ENCODE data around the gene ASTN2. TPM values are rescaled to one million over a fixed set of nuclear protein-coding genes. Genes with fewer than 3 reads are reported as not detected.

The ASTN2 gene
- total and polyA plus RNA-seq, 2 experiments from 2014 or later, result 7.0 to 24.6 TPM

DNA sequence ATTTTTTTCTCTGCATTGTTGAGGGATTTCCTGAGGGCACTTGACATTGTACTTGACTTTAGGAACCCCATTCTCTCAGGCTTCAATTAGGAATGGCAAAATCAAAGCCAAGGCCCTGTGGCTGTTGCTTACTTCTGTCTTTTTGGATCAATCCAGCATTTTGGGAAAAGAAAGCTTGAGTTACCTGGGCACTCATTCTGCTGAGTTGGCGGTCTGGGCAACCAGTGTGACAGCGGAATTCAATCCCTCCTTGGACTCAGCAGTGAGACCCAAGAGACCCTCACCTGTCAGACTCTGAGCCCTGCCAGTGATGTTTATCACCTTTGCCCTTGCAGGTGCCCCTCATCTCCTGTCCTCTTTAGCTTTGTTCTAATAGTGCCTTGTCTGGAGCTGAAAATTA is 1036.0 kb downstream of the ASTN2 start:
- no peaks in the 10 kb centered on the region for H3K36me3 Mint-ChIP-seq (ENCODE audit: low read depth)
- H3K27me3 Mint-ChIP-seq (ENCODE audit: insufficient read depth, low read depth, poor library complexity), result peaks cover 2% of the 10 kb centered on the region
- DNase-seq (ENCODE audit: low spot score), result no peak
- no peaks in the 10 kb centered on the region for H3K4me1 ChIP-seq (ENCODE audit: insufficient read depth)
- H3K4me3 ChIP-seq, result no peak overlapping the region
- no peaks in the 10 kb centered on the region for H3K36me3 ChIP-seq (ENCODE audit: insufficient read depth)
- no peaks in the 10 kb centered on the region for H3K27me3 ChIP-seq (ENCODE audit: insufficient read depth)
- no peak overlapping the region for H3K27ac ChIP-seq (ENCODE audit: low read depth)
- TF ChIP-seq CREB1 (CRISPR knock-in tag; IDR thresholded peaks at IDR 0.05; ENCODE audit: low read depth) (no peak), ZNF114 (CRISPR knock-in tag; IDR thresholded peaks at IDR 0.05) (no peak), REST (IDR thresholded peaks at IDR 0.05; ENCODE audit: unreplicated experiment) (no peak), STAT1 (IDR thresholded peaks at IDR 0.05; ENCODE audit: unreplicated experiment) (no peak)
- TF ChIP-seq, protein P1, sequence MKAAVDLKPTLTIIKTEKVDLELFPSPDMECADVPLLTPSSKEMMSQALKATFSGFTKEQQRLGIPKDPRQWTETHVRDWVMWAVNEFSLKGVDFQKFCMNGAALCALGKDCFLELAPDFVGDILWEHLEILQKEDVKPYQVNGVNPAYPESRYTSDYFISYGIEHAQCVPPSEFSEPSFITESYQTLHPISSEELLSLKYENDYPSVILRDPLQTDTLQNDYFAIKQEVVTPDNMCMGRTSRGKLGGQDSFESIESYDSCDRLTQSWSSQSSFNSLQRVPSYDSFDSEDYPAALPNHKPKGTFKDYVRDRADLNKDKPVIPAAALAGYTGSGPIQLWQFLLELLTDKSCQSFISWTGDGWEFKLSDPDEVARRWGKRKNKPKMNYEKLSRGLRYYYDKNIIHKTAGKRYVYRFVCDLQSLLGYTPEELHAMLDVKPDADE (IDR thresholded peaks at IDR 0.05), result no peak
- ATAC-seq, result no peak
- H3K9me3 Mint-ChIP-seq, result no peaks in the 10 kb centered on the region
- H3K79me2 ChIP-seq (replicated peaks; ENCODE audit: insufficient read depth), result no peaks in the 10 kb centered on the region
- H3F3A ChIP-seq (replicated peaks; ENCODE audit: low read depth), result no peaks in the 10 kb centered on the region
- no peaks in the 10 kb centered on the region for H3K9me2 ChIP-seq (ENCODE audit: insufficient read depth)
- no peaks in the 10 kb centered on the region for H4K20me1 ChIP-seq (replicated peaks; ENCODE audit: insufficient read depth)
- H3K4me3 Mint-ChIP-seq, result no peak overlapping the region
- H3K4me1 Mint-ChIP-seq, result no peaks in the 10 kb centered on the region
- H3K27ac Mint-ChIP-seq, result no peak overlapping the region
- no peak overlapping the region for H2AFZ ChIP-seq
- H3K4me2 ChIP-seq, result no peak overlapping the region

- no peak overlapping the region for H3K4me3 Mint-ChIP-seq
- Histone ChIP-seq H3K79me2 (replicated peaks; ENCODE audit: insufficient read depth) (no peaks in the 10 kb centered on the region), H3K36me3 (ENCODE audit: insufficient read depth) (no peaks in the 10 kb centered on the region), H3K9me2 (ENCODE audit: insufficient read depth) (no peaks in the 10 kb centered on the region), H3F3A (replicated peaks; ENCODE audit: low read depth) (no peaks in the 10 kb centered on the region), H3K4me3 (no peak overlapping the region), H3K27me3 (ENCODE audit: insufficient read depth) (no peaks in the 10 kb centered on the region), H4K20me1 (replicated peaks; ENCODE audit: insufficient read depth) (no peaks in the 10 kb centered on the region), H3K4me1 (ENCODE audit: insufficient read depth) (no peaks in the 10 kb centered on the region), H3K27ac (ENCODE audit: low read depth) (no peak overlapping the region), H3K4me2 (no peak overlapping the region), H2AFZ (no peak overlapping the region)
- TF ChIP-seq EZH2phosphoT487 (IDR thresholded peaks at IDR 0.05; ENCODE audit: unreplicated experiment), result no peak
- TF ChIP-seq EZH2 (IDR thresholded peaks at IDR 0.05; ENCODE audit: low read depth, unreplicated experiment), result no peak
- no peak for TF ChIP-seq POLR2AphosphoS5 (IDR thresholded peaks at IDR 0.05; ENCODE audit: low read depth)
- no peak for TF ChIP-seq STAT1 (IDR thresholded peaks at IDR 0.05; ENCODE audit: unreplicated experiment)
- TF ChIP-seq, protein P1 (IDR thresholded peaks at IDR 0.05), result no peak
- TF ChIP-seq, protein P2, sequence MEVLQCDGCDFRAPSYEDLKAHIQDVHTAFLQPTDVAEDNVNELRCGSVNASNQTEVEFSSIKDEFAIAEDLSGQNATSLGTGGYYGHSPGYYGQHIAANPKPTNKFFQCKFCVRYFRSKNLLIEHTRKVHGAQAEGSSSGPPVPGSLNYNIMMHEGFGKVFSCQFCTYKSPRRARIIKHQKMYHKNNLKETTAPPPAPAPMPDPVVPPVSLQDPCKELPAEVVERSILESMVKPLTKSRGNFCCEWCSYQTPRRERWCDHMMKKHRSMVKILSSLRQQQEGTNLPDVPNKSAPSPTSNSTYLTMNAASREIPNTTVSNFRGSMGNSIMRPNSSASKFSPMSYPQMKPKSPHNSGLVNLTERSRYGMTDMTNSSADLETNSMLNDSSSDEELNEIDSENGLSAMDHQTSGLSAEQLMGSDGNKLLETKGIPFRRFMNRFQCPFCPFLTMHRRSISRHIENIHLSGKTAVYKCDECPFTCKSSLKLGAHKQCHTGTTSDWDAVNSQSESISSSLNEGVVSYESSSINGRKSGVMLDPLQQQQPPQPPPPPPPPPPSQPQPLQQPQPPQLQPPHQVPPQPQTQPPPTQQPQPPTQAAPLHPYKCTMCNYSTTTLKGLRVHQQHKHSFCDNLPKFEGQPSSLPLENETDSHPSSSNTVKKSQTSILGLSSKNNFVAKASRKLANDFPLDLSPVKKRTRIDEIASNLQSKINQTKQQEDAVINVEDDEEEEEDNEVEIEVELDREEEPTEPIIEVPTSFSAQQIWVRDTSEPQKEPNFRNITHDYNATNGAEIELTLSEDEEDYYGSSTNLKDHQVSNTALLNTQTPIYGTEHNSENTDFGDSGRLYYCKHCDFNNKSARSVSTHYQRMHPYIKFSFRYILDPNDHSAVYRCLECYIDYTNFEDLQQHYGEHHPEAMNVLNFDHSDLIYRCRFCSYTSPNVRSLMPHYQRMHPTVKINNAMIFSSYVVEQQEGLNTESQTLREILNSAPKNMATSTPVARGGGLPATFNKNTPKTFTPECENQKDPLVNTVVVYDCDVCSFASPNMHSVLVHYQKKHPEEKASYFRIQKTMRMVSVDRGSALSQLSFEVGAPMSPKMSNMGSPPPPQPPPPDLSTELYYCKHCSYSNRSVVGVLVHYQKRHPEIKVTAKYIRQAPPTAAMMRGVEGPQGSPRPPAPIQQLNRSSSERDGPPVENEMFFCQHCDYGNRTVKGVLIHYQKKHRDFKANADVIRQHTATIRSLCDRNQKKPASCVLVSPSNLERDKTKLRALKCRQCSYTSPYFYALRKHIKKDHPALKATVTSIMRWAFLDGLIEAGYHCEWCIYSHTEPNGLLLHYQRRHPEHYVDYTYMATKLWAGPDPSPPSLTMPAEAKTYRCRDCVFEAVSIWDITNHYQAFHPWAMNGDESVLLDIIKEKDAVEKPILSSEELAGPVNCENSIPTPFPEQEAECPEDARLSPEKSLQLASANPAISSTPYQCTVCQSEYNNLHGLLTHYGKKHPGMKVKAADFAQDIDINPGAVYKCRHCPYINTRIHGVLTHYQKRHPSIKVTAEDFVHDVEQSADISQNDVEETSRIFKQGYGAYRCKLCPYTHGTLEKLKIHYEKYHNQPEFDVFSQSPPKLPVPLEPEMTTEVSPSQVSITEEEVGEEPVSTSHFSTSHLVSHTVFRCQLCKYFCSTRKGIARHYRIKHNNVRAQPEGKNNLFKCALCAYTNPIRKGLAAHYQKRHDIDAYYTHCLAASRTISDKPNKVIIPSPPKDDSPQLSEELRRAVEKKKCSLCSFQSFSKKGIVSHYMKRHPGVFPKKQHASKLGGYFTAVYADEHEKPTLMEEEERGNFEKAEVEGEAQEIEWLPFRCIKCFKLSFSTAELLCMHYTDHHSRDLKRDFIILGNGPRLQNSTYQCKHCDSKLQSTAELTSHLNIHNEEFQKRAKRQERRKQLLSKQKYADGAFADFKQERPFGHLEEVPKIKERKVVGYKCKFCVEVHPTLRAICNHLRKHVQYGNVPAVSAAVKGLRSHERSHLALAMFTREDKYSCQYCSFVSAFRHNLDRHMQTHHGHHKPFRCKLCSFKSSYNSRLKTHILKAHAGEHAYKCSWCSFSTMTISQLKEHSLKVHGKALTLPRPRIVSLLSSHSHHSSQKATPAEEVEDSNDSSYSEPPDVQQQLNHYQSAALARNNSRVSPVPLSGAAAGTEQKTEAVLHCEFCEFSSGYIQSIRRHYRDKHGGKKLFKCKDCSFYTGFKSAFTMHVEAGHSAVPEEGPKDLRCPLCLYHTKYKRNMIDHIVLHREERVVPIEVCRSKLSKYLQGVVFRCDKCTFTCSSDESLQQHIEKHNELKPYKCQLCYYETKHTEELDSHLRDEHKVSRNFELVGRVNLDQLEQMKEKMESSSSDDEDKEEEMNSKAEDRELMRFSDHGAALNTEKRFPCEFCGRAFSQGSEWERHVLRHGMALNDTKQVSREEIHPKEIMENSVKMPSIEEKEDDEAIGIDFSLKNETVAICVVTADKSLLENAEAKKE (CRISPR knock-in tag; IDR thresholded peaks at IDR 0.05), result no peak
- TF ChIP-seq JUNB (IDR thresholded peaks at IDR 0.05; ENCODE audit: unreplicated experiment), result no peak
- no peak for ATAC-seq
- no peaks in the 10 kb centered on the region for H3K9me3 Mint-ChIP-seq
- no peaks in the 10 kb centered on the region for H3K36me3 Mint-ChIP-seq (ENCODE audit: low read depth)
- no peak for DNase-seq (ENCODE audit: low spot score)
- no peaks in the 10 kb centered on the region for H3K4me1 Mint-ChIP-seq
- no peaks in the 10 kb centered on the region for H3K27me3 Mint-ChIP-seq (ENCODE audit: insufficient read depth, low read depth, poor library complexity)
- H3K27ac Mint-ChIP-seq, result no peak overlapping the region
Measured at GRCh38 chr9:116377179-116377798, 1037.6 kb downstream of the ASTN2 start.

Data from GM23338 (cell line).